ENCODE results near the gene ECEL1.

DNA sequence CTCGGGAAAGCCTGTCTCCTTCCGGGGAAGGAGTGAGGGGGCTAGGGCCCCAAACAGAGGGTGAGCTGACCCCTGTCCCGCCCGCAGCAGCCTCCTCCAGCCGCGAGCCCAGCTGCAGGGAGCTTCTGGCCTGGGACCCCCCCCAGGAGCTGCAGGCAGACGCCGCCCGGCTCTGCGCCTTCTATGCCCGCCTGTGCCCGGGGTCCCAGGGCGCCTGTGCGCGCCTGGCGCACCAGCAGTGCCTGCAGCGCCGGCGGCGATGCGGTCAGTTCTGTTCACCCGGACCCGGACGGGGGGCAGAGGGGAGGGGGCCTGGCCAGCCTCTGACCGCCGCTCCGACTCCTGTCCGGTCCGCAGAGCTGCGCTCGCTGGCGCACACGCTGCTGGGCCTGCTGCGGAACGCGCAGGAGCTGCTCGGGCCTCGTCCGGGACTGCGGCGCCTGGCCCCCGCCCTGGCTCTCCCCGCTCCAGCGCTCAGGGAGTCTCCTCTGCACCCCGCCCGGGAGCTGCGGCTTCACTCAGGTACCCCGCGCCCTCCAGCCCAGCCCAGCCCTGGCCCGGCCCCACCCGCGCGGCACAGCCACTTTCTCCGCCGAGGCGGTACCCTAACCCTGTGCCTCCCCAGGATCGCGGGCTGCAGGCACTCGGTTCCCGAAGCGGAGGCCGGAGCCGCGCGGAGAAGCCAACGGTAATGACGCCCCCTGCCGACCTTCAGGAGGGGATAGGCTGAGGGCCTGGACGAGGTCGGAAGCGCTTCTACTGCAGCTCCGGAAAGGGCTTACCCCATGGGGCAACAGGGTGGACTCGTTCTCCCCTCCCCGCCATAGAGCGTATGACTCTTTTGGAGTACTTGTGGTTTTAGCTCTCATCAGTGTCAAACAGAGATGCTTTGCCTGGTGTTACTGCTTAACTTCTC is 36.3 kb upstream of the ECEL1 start:
- TF ChIP-seq, protein P1, sequence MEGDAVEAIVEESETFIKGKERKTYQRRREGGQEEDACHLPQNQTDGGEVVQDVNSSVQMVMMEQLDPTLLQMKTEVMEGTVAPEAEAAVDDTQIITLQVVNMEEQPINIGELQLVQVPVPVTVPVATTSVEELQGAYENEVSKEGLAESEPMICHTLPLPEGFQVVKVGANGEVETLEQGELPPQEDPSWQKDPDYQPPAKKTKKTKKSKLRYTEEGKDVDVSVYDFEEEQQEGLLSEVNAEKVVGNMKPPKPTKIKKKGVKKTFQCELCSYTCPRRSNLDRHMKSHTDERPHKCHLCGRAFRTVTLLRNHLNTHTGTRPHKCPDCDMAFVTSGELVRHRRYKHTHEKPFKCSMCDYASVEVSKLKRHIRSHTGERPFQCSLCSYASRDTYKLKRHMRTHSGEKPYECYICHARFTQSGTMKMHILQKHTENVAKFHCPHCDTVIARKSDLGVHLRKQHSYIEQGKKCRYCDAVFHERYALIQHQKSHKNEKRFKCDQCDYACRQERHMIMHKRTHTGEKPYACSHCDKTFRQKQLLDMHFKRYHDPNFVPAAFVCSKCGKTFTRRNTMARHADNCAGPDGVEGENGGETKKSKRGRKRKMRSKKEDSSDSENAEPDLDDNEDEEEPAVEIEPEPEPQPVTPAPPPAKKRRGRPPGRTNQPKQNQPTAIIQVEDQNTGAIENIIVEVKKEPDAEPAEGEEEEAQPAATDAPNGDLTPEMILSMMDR (IDR thresholded peaks at IDR 0.05; ENCODE audit: poor library complexity): peak; percentile 41
- TF ChIP-seq EZH2 (IDR thresholded peaks at IDR 0.05; ENCODE audit: borderline replicate concordance): peak; percentile 76
